HepG2 (cell line): ENCODE data around the gene TPCN2. TPM values are rescaled to one million over a fixed set of nuclear protein-coding genes. Genes with fewer than 3 reads are reported as not detected.

ENCODE experiments used
- ATAC-seq: fragments of 200-7000 bp; cut with Tn5 transposase; 3 replicates; pipeline ENCODE4 v1.9.1; 2020; ENCODE audit warnings: mild to moderate bottlenecking, moderate library complexity
- BruUV-seq: library from RNA; stranded (reverse); fragments of 400-500 nt; replicated peaks from 2 replicates; lab custom pipeline; 2021; lab: Mats Ljungman, UMichigan
- CTCF ChIA-PET: fragments of 300-600 bp; formaldehyde crosslinking; extraction: SDS; loops from one replicate; lab custom pipeline; 2021; ENCODE audit warnings: low total read pairs, inconsistent platforms, low intra/inter-chr PET ratio; lab: Yijun Ruan, JAX
- POLR2A ChIA-PET: fragments of 350-600 bp; sonication (Branson Sonifier 250); formaldehyde crosslinking; loops from one replicate; lab custom pipeline; 2020; ENCODE audit warnings: antibody characterized with exemption, inconsistent platforms; lab: Yijun Ruan, JAX
- DNase-seq: peaks from one replicate; pipeline ENCODE4 v3.0.0-alpha.2; 2015; ENCODE audit warnings: low spot score
- FAIRE-seq: peaks from 3 replicates; lab custom pipeline; 2011; peaks lifted over from hg19 to GRCh38; lab: Jason Lieb, UNC
- H2AFZ ChIP-seq: one replicate; pipeline ENCODE4 v1.6.1; 2011; ENCODE audit warnings: low read length, inconsistent platforms
- H3K27ac ChIP-seq: fragments of 300-600 bp; 3 replicates; pipeline ENCODE4 v1.8.0; 2011; ENCODE audit warnings: mixed run types, mild to moderate bottlenecking, mixed read lengths, low read length, inconsistent platforms; ENCODE audit not compliant: insufficient read depth; ENCODE audit errors: extremely low read length
- H3K27me3 ChIP-seq, 2 experiments: fragments of 200-600 bp in 1 of 2; 2 replicates in 1 of 2; 3 replicates in 1 of 2; pipeline versions ENCODE4 v1.6.0 to v1.8.0; 2011; ENCODE audit warnings: low read length in 2 of 2, mild to moderate bottlenecking in 2 of 2, moderate library complexity in 2 of 2, inconsistent platforms in 1 of 2; ENCODE audit not compliant: insufficient read depth in 2 of 2, control insufficient read depth in 1 of 2
- H3K36me3 ChIP-seq, 2 experiments: fragments of 200-600 bp in 1 of 2; replicated peaks in 1 of 2; 2 replicates in 1 of 2; 3 replicates in 1 of 2; pipeline versions ENCODE4 v1.5.1 to v1.8.0; 2011; ENCODE audit warnings: low read length in 2 of 2, inconsistent platforms in 1 of 2; ENCODE audit not compliant: insufficient read depth in 2 of 2, control insufficient read depth in 1 of 2
- H3K4me1 ChIP-seq: 2 replicates; pipeline ENCODE4 v1.5.1; 2012; ENCODE audit warnings: low read length, inconsistent platforms; ENCODE audit not compliant: insufficient read depth
- H3K4me2 ChIP-seq: 2 replicates; pipeline ENCODE4 v1.6.0; 2011; ENCODE audit warnings: low read depth, low read length, inconsistent platforms
- H3K4me3 ChIP-seq, 3 experiments: fragments of 200-600 bp in 1 of 3; sonication (generic), shearing (Covaris generic) in 1 of 3; replicated peaks in 1 of 3; 2 replicates each; pipeline ENCODE4 v1.5.1; 2011 to 2016; ENCODE audit warnings: low read length in 3 of 3, inconsistent platforms in 2 of 3, low read depth in 2 of 3, mild to moderate bottlenecking in 2 of 3, control low read depth in 1 of 3, mixed read lengths in 1 of 3; ENCODE audit not compliant: insufficient read depth in 1 of 3
- H3K79me2 ChIP-seq: one replicate; pipeline ENCODE4 v1.6.1; 2011; ENCODE audit warnings: low read length, inconsistent platforms; ENCODE audit not compliant: insufficient read depth
- H3K9ac ChIP-seq: 2 replicates; pipeline ENCODE4 v1.6.0; 2011; ENCODE audit warnings: mild to moderate bottlenecking, low read depth, low read length, inconsistent platforms; ENCODE audit not compliant: insufficient read depth
- H3K9me3 ChIP-seq: 2 replicates; pipeline ENCODE4 v1.5.1; 2012; ENCODE audit warnings: mild to moderate bottlenecking, low read length
- H4K20me1 ChIP-seq: 2 replicates; pipeline ENCODE4 v1.6.0; 2011; ENCODE audit warnings: inconsistent platforms, mild to moderate bottlenecking, low read length, moderate library complexity; ENCODE audit not compliant: insufficient read depth
- ARID2 ChIP-seq: sonication (generic); formaldehyde crosslinking; IDR thresholded peaks from 2 replicates; pipeline ENCODE4 v1.8.1; 2022; ENCODE audit warnings: mild to moderate bottlenecking, missing genetic modification reagents, borderline replicate concordance
- PCBP1 ChIP-seq: fragments of 200-400 bp; formaldehyde crosslinking; IDR thresholded peaks from 2 replicates; pipeline ENCODE4 v1.6.1; 2017; ENCODE audit warnings: mild to moderate bottlenecking, low read depth, low read length, borderline replicate concordance
- ZSCAN25 ChIP-seq: sonication (generic); formaldehyde crosslinking; IDR thresholded peaks from 2 replicates; pipeline ENCODE4 v1.8.0; 2022; ENCODE audit warnings: mild to moderate bottlenecking, missing genetic modification reagents
- ZSCAN30 ChIP-seq: sonication (generic); formaldehyde crosslinking; IDR thresholded peaks from 2 replicates; pipeline ENCODE4 v1.5.0; 2020; ENCODE audit warnings: mild to moderate bottlenecking, missing genetic modification reagents
- WGBS: methylation state at CpG from one replicate; pipeline ENCODE4 v1.1.6; 2017; ENCODE audit warnings: low lambda C conversion rate; 5-methylcytosine and 5-hydroxymethylcytosine counted together
- in situ Hi-C: cut with HindIII; loops from 2 replicates; pipeline ENCODE4 v1.10.0; 2017; ENCODE audit warnings: low pct_unique_long_range_greater_than_20kb; ENCODE audit not compliant: extremely low pct_ligation_motif_present
- intact Hi-C: fragments of 100-400 bp; cut with micrococcal nuclease; formaldehyde crosslinking; loops from one replicate; pipeline ENCODE4 v1.10.0; 2022; ENCODE audit not compliant: unreplicated experiment
- polyA plus RNA-seq, 8 experiments: library from polyadenylated mRNA; depleted of rRNA in 3 of 8; stranded (reverse) in 7 of 8; unstranded in 1 of 8; fragments of >200 nt; fragmentation: Illumina TruSeq in 4 of 8; extraction: Trizol in 4 of 8; gene quantifications; 2 replicates each; pipeline versions ENCODE4 v1.2.1 to v1.2.3, GENCODE V29; 2011 to 2016; ENCODE audit warnings: low read depth in 4 of 8, missing spikeins in 1 of 8, mixed read lengths in 1 of 8; ENCODE audit not compliant: insufficient read depth in 1 of 8
- total RNA-seq, 5 experiments: library from RNA; depleted of rRNA; stranded (reverse); fragments of >200 nt; fragmentation: Illumina TruSeq; extraction: Trizol; gene quantifications; 2 replicates each; pipeline ENCODE4 v1.2.3, GENCODE V29; 2016; ENCODE audit warnings: low read depth in 1 of 5
- TF ChIP-seq, protein P1 (sequence below): IDR thresholded peaks from 2 replicates; pipeline ENCODE4 v1.6.1; 2018; ENCODE audit warnings: missing genetic modification reagents, mild to moderate bottlenecking, missing compliant biosample characterization
- TF ChIP-seq, protein P2 (sequence below): sonication (generic); formaldehyde crosslinking; IDR thresholded peaks from 2 replicates; pipeline ENCODE4 v1.8.0; 2022; ENCODE audit warnings: missing genetic modification reagents, low read depth, mild to moderate bottlenecking, borderline replicate concordance
- TF ChIP-seq, protein P3 (sequence below): sonication (generic); formaldehyde crosslinking; IDR thresholded peaks from 2 replicates; pipeline ENCODE4 v1.5.0; 2020; ENCODE audit warnings: mild to moderate bottlenecking, low read depth, missing genetic modification reagents, borderline replicate concordance
- TF ChIP-seq, protein P4 (sequence below): sonication (generic); formaldehyde crosslinking; IDR thresholded peaks from 2 replicates; pipeline ENCODE4 v1.5.0; 2020; ENCODE audit warnings: mild to moderate bottlenecking, missing genetic modification reagents

TPCN2 gene
- total and polyA plus RNA-seq, 2 of the 13 experiments (the other 11 are each of a cell fraction or from before 2014, with no cell fraction given): 5.6 to 5.9 TPM

DNA sequence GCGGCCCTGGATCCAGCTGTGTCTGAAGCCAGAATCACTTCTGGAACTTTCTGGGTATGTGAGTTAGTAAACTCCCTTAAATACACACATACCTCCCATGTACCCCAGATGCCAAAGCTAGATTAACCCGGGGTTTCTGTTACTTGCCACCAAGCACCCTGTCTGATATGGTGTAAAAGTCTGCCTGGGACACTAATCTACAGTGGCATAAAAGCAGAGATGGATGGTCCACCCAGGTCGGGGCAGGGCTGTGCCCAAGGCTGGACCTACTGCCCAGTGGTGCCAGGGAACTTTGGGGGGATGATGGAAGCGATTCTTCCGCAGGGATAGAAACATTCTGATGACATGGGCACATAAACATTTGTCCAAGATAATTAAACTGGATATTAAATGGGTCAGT is 48.3 kb upstream of the TPCN2 start:
- WGBS: 42% methylated on average over 5 of the region's 5 CpGs
- Histone ChIP-seq H3K27me3 (peaks cover 4 to 71% of the 10 kb centered on the region in 2 experiments; a peak in 4 of 5 replicates), H3K4me3 (no peak overlapping the region), H3K79me2 (no peaks in the 10 kb centered on the region), H3K36me3 (no peaks in the 10 kb centered on the region), H2AFZ (no peak overlapping the region), H3K4me1 (peaks cover 6% of the 10 kb centered on the region), H3K9me3 (no peaks in the 10 kb centered on the region), H3K4me2 (no peak overlapping the region), H4K20me1 (no peaks in the 10 kb centered on the region)
- CTCF ChIA-PET: no interaction called here
- DNase-seq (no peak), ATAC-seq (no peak)
- intact Hi-C loops: no loop called here
- in situ Hi-C loops: no loop called here
- TF ChIP-seq, protein P1, sequence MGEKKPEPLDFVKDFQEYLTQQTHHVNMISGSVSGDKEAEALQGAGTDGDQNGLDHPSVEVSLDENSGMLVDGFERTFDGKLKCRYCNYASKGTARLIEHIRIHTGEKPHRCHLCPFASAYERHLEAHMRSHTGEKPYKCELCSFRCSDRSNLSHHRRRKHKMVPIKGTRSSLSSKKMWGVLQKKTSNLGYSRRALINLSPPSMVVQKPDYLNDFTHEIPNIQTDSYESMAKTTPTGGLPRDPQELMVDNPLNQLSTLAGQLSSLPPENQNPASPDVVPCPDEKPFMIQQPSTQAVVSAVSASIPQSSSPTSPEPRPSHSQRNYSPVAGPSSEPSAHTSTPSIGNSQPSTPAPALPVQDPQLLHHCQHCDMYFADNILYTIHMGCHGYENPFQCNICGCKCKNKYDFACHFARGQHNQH: no peak
- no peak for TF ChIP-seq PCBP1
- TF ChIP-seq ZSCAN30 (CRISPR knock-in tag): no peak
- TF ChIP-seq ARID2: no peak
- TF ChIP-seq, protein P2, sequence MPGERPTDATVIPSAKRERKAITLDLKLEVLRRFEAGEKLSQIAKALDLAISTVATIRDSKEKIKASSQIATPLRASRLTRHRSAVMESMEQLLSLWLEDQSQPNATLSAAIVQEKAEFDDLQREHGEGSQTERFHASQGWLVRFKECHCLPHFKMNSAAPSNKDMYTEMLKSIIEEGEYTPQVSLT (CRISPR knock-in tag): no peak
- TF ChIP-seq, protein P3, sequence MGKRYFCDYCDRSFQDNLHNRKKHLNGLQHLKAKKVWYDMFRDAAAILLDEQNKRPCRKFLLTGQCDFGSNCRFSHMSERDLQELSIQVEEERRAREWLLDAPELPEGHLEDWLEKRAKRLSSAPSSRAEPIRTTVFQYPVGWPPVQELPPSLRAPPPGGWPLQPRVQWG (CRISPR knock-in tag): no peak
- TF ChIP-seq ZSCAN25 (CRISPR knock-in tag): no peak
- TF ChIP-seq, protein P4, sequence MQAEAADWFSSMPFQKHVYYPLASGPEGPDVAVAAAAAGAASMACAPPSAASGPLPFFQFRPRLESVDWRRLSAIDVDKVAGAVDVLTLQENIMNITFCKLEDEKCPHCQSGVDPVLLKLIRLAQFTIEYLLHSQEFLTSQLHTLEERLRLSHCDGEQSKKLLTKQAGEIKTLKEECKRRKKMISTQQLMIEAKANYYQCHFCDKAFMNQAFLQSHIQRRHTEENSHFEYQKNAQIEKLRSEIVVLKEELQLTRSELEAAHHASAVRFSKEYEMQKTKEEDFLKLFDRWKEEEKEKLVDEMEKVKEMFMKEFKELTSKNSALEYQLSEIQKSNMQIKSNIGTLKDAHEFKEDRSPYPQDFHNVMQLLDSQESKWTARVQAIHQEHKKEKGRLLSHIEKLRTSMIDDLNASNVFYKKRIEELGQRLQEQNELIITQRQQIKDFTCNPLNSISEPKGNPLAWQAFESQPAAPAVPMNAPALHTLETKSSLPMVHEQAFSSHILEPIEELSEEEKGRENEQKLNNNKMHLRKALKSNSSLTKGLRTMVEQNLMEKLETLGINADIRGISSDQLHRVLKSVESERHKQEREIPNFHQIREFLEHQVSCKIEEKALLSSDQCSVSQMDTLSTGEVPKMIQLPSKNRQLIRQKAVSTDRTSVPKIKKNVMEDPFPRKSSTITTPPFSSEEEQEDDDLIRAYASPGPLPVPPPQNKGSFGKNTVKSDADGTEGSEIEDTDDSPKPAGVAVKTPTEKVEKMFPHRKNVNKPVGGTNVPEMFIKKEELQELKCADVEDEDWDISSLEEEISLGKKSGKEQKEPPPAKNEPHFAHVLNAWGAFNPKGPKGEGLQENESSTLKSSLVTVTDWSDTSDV: no peak
- TF ChIP-seq, all 625 proteins: peak for 0
- no peak for FAIRE-seq
- H3K27ac ChIP-seq: no peak overlapping the region
- BruUV-seq: no TSS peak
- H3K9ac ChIP-seq: no peak overlapping the region
- POLR2A ChIA-PET: interaction anchor here (1.2 kb wide), 1 partner anchor 48 kb away, joined by 3 read pairs; the partner anchor contains the start of gene TPCN2
